Transverse colon (tissue), 4 donors: ENCODE data around the gene C1QTNF6. TPM values are rescaled to one million over a fixed set of nuclear protein-coding genes. Genes with fewer than 3 reads are reported as not detected.
"Not testable (repeated sequence)": the region's sequence is repeated elsewhere in the genome, so short reads cannot be mapped to it uniquely, and the experiment has no call there.

Experiments
- DNase-seq: peaks from one replicate; pipeline ENCODE4 v3.0.0-alpha.2; 2019
- H3K27ac ChIP-seq, 4 donors: fragments of 200-600 bp; sonication (generic); 2 replicates each; pipeline ENCODE4 v1.5.1; 2016 to 2018; ENCODE audit warnings: inconsistent platforms in 4 of 4
- H3K27me3 ChIP-seq: fragments of 200-600 bp; sonication (generic); 2 replicates; pipeline ENCODE4 v1.5.1; 2017; ENCODE audit warnings: inconsistent platforms
- H3K36me3 ChIP-seq, 4 donors: fragments of 200-600 bp; sonication (generic); 2 replicates each; pipeline ENCODE4 v1.5.1; 2017 to 2019; ENCODE audit warnings: inconsistent platforms in 4 of 4
- H3K4me1 ChIP-seq, 4 donors: fragments of 200-600 bp; sonication (generic); 2 replicates each; pipeline ENCODE4 v1.5.1; 2017 to 2020; ENCODE audit warnings: inconsistent platforms in 4 of 4
- H3K4me3 ChIP-seq, 4 donors: fragments of 200-600 bp; sonication (generic); 1 replicate in 1 of 4; 2 replicates in 3 of 4; pipeline versions ENCODE4 v1.5.1 to v1.6.1; 2017 to 2019; ENCODE audit warnings: inconsistent platforms in 4 of 4
- H3K9me3 ChIP-seq, 2 donors: fragments of 200-600 bp; sonication (generic); 2 replicates each; pipeline ENCODE4 v1.5.1; 2017 to 2019; ENCODE audit warnings: inconsistent platforms in 2 of 2
- EP300 ChIP-seq: sonication (generic); formaldehyde crosslinking; IDR thresholded peaks from one replicate; pipeline ENCODE4 v1.6.1; 2017; ENCODE audit warnings: antibody characterized with exemption, low read depth
- POLR2A ChIP-seq: fragments of 450-650 bp; IDR thresholded peaks from one replicate; pipeline ENCODE4 v1.6.1; 2016; ENCODE audit warnings: antibody characterized with exemption, mild to moderate bottlenecking, moderate library complexity
- POLR2AphosphoS5 ChIP-seq, 3 donors: sonication (generic); formaldehyde crosslinking; IDR thresholded peaks; one replicate each; pipeline ENCODE4 v1.6.1; 2016; ENCODE audit warnings: antibody characterized with exemption in 3 of 3
- WGBS, 2 donors: methylation state at CpG; one replicate each; pipeline ENCODE4 v1.1.5; 2018; ENCODE audit warnings: low coverage in 1 of 2; 5-methylcytosine and 5-hydroxymethylcytosine counted together
- in situ Hi-C, 4 donors: fragments of 200-750 bp; cut with MboI; loops; one replicate each; pipeline versions ENCODE4 v1.15.0 to v1.15.1; 2017; ENCODE audit warnings: low sequenced_read_pairs in 3 of 4, low pct_ligation_motif_present in 1 of 4, low pct_unique_long_range_greater_than_20kb in 1 of 4
- intact Hi-C: fragments of 100-400 bp; cut with DNase I; formaldehyde crosslinking; loops from one replicate; pipeline ENCODE4 v1.15.1; 2023; ENCODE audit warnings: low total_unique reads
- total RNA-seq, 4 donors: library from RNA; depleted of rRNA; stranded (reverse); fragments of >200 nt; gene quantifications; one replicate each; pipeline ENCODE4 v1.1.0, GENCODE V29; 2016
- TF ChIP-seq, protein P1 (sequence below), 5 experiments: fragments of 200-600 bp in 3 of 5; fragments of 450-650 bp in 2 of 5; sonication (generic) in 3 of 5; IDR thresholded peaks; 1 replicate in 2 of 5; 2 replicates in 3 of 5; pipeline ENCODE4 v1.5.1; 2016 to 2017; ENCODE audit warnings: antibody characterized with exemption in 5 of 5, inconsistent platforms in 3 of 5, mild to moderate bottlenecking in 2 of 5, moderate library complexity in 1 of 5

C1QTNF6 gene
- total RNA-seq, 4 donors from 2014 or later = 1.4 to 68.8 (median 7.5) TPM

DNA sequence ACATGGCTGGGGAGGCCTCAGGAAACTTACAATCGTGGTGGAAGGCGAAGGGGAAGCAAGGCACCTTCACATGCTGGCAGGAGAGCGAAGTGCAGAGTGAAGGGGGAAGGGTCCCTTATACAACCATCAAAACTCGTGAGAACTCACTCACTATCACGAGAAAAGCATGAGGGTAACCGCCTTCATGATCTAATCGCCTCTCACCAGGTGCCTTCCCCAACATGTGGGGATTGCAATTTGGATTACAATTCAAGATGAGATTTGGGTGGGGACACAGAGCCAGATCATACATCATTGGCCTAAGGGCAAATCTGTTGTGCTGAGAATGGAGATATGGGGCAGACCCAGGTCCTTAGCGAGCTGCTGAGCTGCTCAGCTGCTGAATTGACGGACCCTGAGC is 13.1 kb downstream of the C1QTNF6 start:
- in situ Hi-C loops = no loop called here
- Histone ChIP-seq H3K36me3 (no peaks in the 10 kb centered on the region), H3K27ac (no peak overlapping the region), H3K4me1 (peaks cover 33 to 46% (median 39%) of the 10 kb centered on the region in 4 donors), H3K4me3 (no peak overlapping the region), H3K9me3 (no peaks in the 10 kb centered on the region), H3K27me3 (no peaks in the 10 kb centered on the region)
- DNase-seq = no peak
- WGBS, 2 donors = 89 to 92% methylated on average over 7 to 9 of the region's 9 CpGs
- TF ChIP-seq POLR2AphosphoS5 (IDR thresholded peaks at IDR 0.05) = no peak
- TF ChIP-seq, protein P1, sequence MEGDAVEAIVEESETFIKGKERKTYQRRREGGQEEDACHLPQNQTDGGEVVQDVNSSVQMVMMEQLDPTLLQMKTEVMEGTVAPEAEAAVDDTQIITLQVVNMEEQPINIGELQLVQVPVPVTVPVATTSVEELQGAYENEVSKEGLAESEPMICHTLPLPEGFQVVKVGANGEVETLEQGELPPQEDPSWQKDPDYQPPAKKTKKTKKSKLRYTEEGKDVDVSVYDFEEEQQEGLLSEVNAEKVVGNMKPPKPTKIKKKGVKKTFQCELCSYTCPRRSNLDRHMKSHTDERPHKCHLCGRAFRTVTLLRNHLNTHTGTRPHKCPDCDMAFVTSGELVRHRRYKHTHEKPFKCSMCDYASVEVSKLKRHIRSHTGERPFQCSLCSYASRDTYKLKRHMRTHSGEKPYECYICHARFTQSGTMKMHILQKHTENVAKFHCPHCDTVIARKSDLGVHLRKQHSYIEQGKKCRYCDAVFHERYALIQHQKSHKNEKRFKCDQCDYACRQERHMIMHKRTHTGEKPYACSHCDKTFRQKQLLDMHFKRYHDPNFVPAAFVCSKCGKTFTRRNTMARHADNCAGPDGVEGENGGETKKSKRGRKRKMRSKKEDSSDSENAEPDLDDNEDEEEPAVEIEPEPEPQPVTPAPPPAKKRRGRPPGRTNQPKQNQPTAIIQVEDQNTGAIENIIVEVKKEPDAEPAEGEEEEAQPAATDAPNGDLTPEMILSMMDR (IDR thresholded peaks at IDR 0.05) = no peak
- TF ChIP-seq EP300 = no peak
- TF ChIP-seq POLR2A = no peak
- intact Hi-C loops = no loop called here

DNA sequence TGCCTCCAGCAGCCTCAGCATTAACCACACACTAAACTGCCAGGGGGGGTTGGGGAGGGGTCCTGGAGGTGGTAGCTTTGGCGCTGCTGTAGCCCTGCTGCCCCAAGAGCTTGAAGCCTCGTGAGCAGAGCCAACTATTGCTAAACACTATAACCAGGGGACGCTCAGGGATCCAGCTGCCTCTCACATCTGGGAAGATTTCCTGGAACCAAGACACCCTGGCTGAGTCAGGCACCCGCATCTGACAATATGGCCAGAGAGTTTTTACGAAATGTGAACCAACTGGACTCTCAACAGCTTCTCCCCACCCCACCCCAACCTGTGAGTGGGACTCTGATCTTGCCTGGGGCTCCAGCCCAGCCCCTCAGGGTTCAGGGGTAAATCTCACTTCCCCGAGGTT is 14.3 kb downstream of the C1QTNF6 start:
- no peaks in the 10 kb centered on the region for H3K9me3 ChIP-seq
- DNase-seq = no peak
- no peaks in the 10 kb centered on the region for H3K27me3 ChIP-seq
- TF ChIP-seq POLR2AphosphoS5 (IDR thresholded peaks at IDR 0.05) (peak in 2 of 3 donors; percentile 8 to 35), EP300 (no peak), POLR2A (no peak)
- TF ChIP-seq, protein P1 (IDR thresholded peaks at IDR 0.05) = no peak
- no peaks in the 10 kb centered on the region for H3K36me3 ChIP-seq
- peaks cover 27 to 36% (median 31%) of the 10 kb centered on the region in 4 donors for H3K4me1 ChIP-seq
- intact Hi-C loops (no loop called here), in situ Hi-C loops (no loop called here)
- no peak overlapping the region for H3K4me3 ChIP-seq
- no peak overlapping the region for H3K27ac ChIP-seq
- 75% methylated on average over 6 of the region's 6 CpGs; no CpG with 5 or more reads in 1 of the 2 donors for WGBS, 2 donors

DNA sequence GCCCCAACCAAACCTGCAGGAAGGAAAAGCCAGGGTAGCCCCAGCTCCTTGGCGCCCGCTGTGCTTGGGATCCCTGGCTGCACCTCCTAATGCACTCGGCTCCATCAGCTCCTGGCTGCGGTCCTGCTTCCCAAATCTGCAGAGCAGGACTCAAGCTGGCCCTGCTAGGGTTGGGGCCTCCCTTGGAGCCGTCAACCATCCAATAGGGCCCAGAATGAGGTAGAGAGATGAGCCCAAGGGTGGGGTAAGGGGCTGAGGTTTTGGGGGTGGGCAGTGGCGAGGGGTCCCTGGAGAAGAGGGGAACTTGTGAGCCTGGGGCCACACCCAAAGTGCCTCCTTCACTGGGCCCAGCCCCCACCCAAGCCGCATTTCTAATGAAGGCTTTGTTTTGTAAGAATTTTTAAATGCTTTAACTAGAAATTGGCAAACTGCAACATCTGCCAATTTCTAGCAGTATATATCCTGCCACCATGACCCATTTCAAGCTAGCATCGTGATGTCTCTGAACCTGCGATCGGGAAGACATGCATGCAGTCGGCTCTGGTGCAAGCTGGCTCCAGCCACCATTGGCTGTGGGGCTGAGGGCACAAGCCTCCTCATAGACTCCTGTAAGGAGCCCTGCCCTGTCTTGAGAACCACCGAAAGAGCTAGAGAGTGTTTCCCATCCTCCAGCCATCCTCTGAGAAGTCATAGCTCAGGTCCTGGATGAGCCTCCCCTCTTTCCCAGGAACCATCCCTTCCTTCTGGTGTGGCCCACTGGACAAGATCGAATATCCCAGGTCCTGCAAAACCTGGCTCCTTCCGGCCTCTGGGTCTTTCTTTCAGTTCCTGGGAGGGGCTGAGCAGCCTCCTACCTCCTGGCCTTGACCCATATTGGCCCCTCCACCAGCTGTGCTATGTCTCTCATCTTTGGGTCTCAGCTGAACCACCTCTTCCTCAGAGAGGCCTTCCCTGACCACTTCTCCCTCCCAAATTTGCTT is 15.5 kb downstream of the C1QTNF6 start:
- Histone ChIP-seq H3K36me3 (no peaks in the 10 kb centered on the region), H3K4me3 (no peak overlapping the region), H3K27ac (no peak overlapping the region), H3K27me3 (no peaks in the 10 kb centered on the region), H3K4me1 (peaks cover 21 to 36% (median 28%) of the 10 kb centered on the region in 4 donors), H3K9me3 (no peaks in the 10 kb centered on the region)
- intact Hi-C loops (no loop called here), in situ Hi-C loops (no loop called here)
- TF ChIP-seq, protein P1 (IDR thresholded peaks at IDR 0.05) = no peak
- no peak for TF ChIP-seq POLR2AphosphoS5 (IDR thresholded peaks at IDR 0.05)
- 96% methylated on average over 14 of the region's 14 CpGs; no CpG with 5 or more reads in 1 of the 2 donors for WGBS, 2 donors
- no peak for DNase-seq

DNA sequence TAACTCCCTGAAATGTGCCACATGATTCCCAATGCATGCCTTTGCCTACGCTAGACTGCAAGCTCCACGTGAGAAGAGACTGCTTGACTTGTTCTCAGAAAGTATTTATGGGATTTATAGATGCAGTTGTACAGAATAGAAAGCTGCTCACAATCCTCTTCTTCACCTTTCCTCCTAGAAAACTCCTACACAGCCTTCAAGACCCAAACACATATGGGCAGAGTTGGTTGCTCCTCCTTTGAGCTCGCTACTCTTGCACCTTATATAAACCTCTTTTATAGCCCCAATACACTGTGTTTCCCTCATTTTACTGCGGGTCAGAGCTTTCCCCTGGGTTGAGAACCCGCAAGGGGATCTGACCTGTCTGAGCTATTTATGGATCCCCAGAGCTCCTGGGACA is 16.4 kb downstream of the C1QTNF6 start:
- DNase-seq = no peak
- Histone ChIP-seq H3K4me3 (no peak overlapping the region), H3K9me3 (no peaks in the 10 kb centered on the region), H3K27me3 (no peaks in the 10 kb centered on the region), H3K4me1 (peaks cover 21 to 36% (median 28%) of the 10 kb centered on the region in 4 donors), H3K27ac (no peak overlapping the region), H3K36me3 (no peaks in the 10 kb centered on the region)
- in situ Hi-C loops = no loop called here
- intact Hi-C loops = no loop called here
- 50 to 60% methylated on average over 2 to 5 of the region's 5 CpGs for WGBS, 2 donors
- TF ChIP-seq POLR2A (no peak), POLR2AphosphoS5 (IDR thresholded peaks at IDR 0.05) (no peak), EP300 (no peak)
- TF ChIP-seq, protein P1 (IDR thresholded peaks at IDR 0.05) = no peak

DNA sequence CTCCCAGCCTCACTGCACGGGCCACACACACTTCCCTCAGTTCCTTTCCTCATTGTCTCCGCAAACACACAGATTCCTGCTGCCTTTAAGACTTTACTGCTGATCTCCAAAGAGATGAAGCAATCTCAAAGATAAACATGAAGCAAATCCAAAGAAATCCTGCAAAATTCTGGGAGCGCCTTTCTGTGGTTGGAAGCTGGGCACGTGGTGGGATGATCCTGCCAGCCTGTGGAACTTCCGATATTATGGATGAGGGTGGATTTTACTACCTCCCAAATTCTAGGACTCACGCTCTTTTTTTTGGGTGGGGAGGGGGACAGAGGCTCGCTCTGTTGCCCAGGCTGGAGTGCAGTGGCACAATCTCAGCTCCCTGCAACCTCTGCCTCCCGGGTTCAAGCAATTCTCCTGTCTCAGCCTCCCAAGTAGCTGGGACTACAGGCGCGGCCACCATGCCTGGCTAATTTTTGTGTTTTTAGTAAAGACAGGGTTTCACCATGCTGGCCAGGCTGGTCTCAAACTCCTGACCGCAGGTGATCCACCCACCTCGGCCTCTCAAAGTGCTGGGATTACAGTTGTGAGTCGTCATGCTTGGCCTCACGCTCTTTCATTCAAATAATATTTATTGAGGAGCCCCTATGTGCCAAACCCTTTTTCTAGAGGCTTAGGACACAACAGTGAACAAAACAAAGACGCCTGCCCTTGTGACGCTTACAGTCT is 17.2 kb downstream of the C1QTNF6 start:
- H3K36me3 ChIP-seq, in situ Hi-C loops, DNase-seq, H3K9me3 ChIP-seq, H3K27me3 ChIP-seq, H3K4me3 ChIP-seq, intact Hi-C loops: not testable (repeated sequence)
- WGBS, 2 donors = 87 to 91% methylated on average over 8 to 16 of the region's 16 CpGs
- Histone ChIP-seq H3K4me1 (peaks cover 15 to 29% (median 23%) of the 10 kb centered on the region in 4 donors), H3K27ac (peak overlapping the region in 3 of 4 donors; percentile 23 to 37 (median 24))
